Stimulated activated CD4-positive, alpha-beta T cell treated with anti-CD3 and anti-CD28 coated beads, Interleukin-4, amount 100 ng/mL, for 24 hours (primary cell): Measurements from ENCODE around the gene LAMA2.

ENCODE experiments used
- DNase-seq: peaks from one replicate; pipeline ENCODE4 v3.0.0-alpha.2; 2020

The LAMA2 gene

GRCh38 chr6:129279343-129280292 is 396.7 kb downstream of the LAMA2 start:
- DNase-seq = no peak

- DNase-seq = no peak
Measured at GRCh38 chr6:129280293-129280644, 397.3 kb downstream of the LAMA2 start.

- DNase-seq = peak; percentile 40
Measured at GRCh38 chr6:129280749-129281148, 397.8 kb downstream of the LAMA2 start.

GRCh38 chr6:129281168-129281796 is 398.3 kb downstream of the LAMA2 start:
- no peak for DNase-seq

- no peak for DNase-seq
Measured at GRCh38 chr6:129282019-129282418, 399.1 kb downstream of the LAMA2 start.

- no peak for DNase-seq
Measured at GRCh38 chr6:129284225-129284624, 401.3 kb downstream of the LAMA2 start.

GRCh38 chr6:129287231-129288177 is 404.6 kb downstream of the LAMA2 start:
- DNase-seq = no peak

GRCh38 chr6:129289442-129289841 is 406.5 kb downstream of the LAMA2 start:
- DNase-seq = no peak

- DNase-seq = no peak
Measured at GRCh38 chr6:129292836-129293235, 409.9 kb downstream of the LAMA2 start.

- no peak for DNase-seq
Measured at GRCh38 chr6:129297592-129297991, 414.7 kb downstream of the LAMA2 start.

GRCh38 chr6:129302671-129303070 is 419.7 kb downstream of the LAMA2 start:
- DNase-seq = no peak

GRCh38 chr6:129306826-129307225 is 423.9 kb downstream of the LAMA2 start:
- DNase-seq = no peak

GRCh38 chr6:129307845-129308244 is 424.9 kb downstream of the LAMA2 start:
- no peak for DNase-seq

- no peak for DNase-seq
Measured at GRCh38 chr6:129309154-129309553, 426.2 kb downstream of the LAMA2 start.

GRCh38 chr6:129312880-129313279 is 429.9 kb downstream of the LAMA2 start:
- DNase-seq = no peak

- no peak for DNase-seq
Measured at GRCh38 chr6:129314575-129314974, 431.6 kb downstream of the LAMA2 start.

- no peak for DNase-seq
Measured at GRCh38 chr6:129317931-129318820, 435.2 kb downstream of the LAMA2 start.

GRCh38 chr6:129320892-129321291 is 438.0 kb downstream of the LAMA2 start:
- no peak for DNase-seq

- DNase-seq = no peak
Measured at GRCh38 chr6:129321303-129321702, 438.4 kb downstream of the LAMA2 start.

- DNase-seq = no peak
Measured at GRCh38 chr6:129324345-129324744, 441.4 kb downstream of the LAMA2 start.

GRCh38 chr6:129329678-129330077 is 446.7 kb downstream of the LAMA2 start:
- no peak for DNase-seq
